ENCODE data around the gene TPRG1L.

The TPRG1L gene

DNA sequence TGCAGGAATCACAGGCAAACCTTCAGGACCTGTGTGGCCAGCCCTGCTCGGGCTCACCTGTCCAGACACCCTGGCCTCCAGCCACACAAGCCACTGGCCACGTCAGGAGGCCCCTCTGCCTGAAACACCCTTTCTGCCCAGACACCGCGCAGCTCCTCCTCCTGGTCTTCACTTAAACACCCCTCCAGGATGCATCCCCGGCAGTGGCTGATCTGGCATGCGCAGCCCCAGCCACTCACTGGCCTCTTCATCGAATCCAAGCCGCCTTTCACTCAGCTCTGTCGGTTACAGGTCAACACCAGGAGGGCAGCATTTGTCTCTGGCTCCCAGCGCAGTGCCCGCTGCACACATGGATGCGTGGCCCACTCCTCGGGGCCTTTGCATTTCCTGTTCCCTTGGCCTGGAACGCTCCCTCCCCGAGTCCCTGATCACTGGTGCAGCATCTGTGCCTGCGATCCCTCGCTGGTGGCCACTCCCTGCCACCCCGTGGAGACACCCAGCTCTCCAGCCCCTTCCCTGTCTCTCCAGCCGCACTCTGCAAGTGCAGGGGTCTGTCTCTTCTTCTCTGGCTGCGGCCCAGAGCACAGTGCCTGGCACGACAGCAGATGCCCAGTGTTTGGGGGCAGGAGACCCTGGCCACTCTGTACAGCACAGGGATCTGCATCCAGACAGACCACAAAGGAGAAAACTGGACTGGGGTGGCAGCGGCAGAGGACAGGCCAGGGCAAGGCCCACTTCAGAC lies 9.4 kb downstream of the TPRG1L start:
- Histone ChIP-seq H3K4me1 (ENCODE audit: control insufficient read depth in 2 of 2, insufficient read depth in 2 of 2, low read length in 2 of 2) (no peaks in the 10 kb centered on the region), H3K27me3 (ENCODE audit: control insufficient read depth in 2 of 2, insufficient read depth in 2 of 2, low read length in 2 of 2) (no peaks in the 10 kb centered on the region), H3K36me3 (ENCODE audit: control insufficient read depth in 2 of 2, insufficient read depth in 2 of 2, low read length in 2 of 2) (peaks cover 59 to 66% of the 10 kb centered on the region in 2 donors), H3K27ac (ENCODE audit: low read depth in 2 of 2, low read length in 2 of 2) (no peak overlapping the region), H3K9me3 (ENCODE audit: control insufficient read depth in 2 of 2, low read length in 2 of 2) (no peaks in the 10 kb centered on the region), H3K9ac (ENCODE audit: low read depth in 1 of 2, low read length in 2 of 2) (no peak overlapping the region), H3K4me3 (ENCODE audit: low read length in 2 of 2) (no peak overlapping the region)

GRCh38 chr1:3636080-3636479 lies 11.3 kb downstream of the TPRG1L start:
- H3K36me3 ChIP-seq (ENCODE audit: control insufficient read depth in 2 of 2, insufficient read depth in 2 of 2, low read length in 2 of 2), result peaks cover 49 to 58% of the 10 kb centered on the region in 2 donors
- no peak overlapping the region for H3K4me3 ChIP-seq (ENCODE audit: low read length in 2 of 2)
- no peaks in the 10 kb centered on the region for H3K4me1 ChIP-seq (ENCODE audit: control insufficient read depth in 2 of 2, insufficient read depth in 2 of 2, low read length in 2 of 2)
- no peak overlapping the region for H3K9ac ChIP-seq (ENCODE audit: low read depth in 1 of 2, low read length in 2 of 2)
- no peaks in the 10 kb centered on the region for H3K27me3 ChIP-seq (ENCODE audit: control insufficient read depth in 2 of 2, insufficient read depth in 2 of 2, low read length in 2 of 2)
- H3K9me3 ChIP-seq (ENCODE audit: control insufficient read depth in 2 of 2, low read length in 2 of 2), result no peaks in the 10 kb centered on the region
- H3K27ac ChIP-seq (ENCODE audit: low read depth in 2 of 2, low read length in 2 of 2), result no peak overlapping the region

GRCh38 chr1:3636531-3636930 lies 11.7 kb downstream of the TPRG1L start:
- peaks cover 47 to 60% of the 10 kb centered on the region in 2 donors for H3K36me3 ChIP-seq (ENCODE audit: control insufficient read depth in 2 of 2, insufficient read depth in 2 of 2, low read length in 2 of 2)
- no peak overlapping the region for H3K27ac ChIP-seq (ENCODE audit: low read depth in 2 of 2, low read length in 2 of 2)
- no peak overlapping the region for H3K4me3 ChIP-seq (ENCODE audit: low read length in 2 of 2)
- H3K9me3 ChIP-seq (ENCODE audit: control insufficient read depth in 2 of 2, low read length in 2 of 2), result no peaks in the 10 kb centered on the region
- no peak overlapping the region for H3K9ac ChIP-seq (ENCODE audit: low read depth in 1 of 2, low read length in 2 of 2)
- no peaks in the 10 kb centered on the region for H3K4me1 ChIP-seq (ENCODE audit: control insufficient read depth in 2 of 2, insufficient read depth in 2 of 2, low read length in 2 of 2)
- H3K27me3 ChIP-seq (ENCODE audit: control insufficient read depth in 2 of 2, insufficient read depth in 2 of 2, low read length in 2 of 2), result no peaks in the 10 kb centered on the region

DNA sequence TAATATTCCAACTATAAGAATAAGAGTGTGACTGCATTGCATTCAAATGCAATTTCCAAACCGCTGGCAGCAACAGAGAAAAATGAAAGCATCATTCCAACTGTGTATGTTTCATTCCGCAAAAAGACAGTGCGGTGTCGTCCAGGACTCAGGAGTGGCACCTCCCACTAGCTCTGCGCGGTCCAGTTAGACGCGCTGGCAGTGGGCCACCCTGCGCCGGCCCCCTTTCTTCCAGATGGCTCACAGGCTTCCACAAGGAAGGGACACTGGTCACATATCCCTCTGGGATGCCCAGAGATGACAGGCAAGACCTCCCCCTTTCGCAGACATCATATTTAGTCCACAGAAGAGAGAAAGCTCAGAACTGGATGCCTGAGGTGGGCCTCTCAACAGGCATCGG lies 13.2 kb downstream of the TPRG1L start:
- Histone ChIP-seq H3K9ac (ENCODE audit: low read depth in 1 of 2, low read length in 2 of 2) (no peak overlapping the region), H3K4me3 (ENCODE audit: low read length in 2 of 2) (no peak overlapping the region), H3K4me1 (ENCODE audit: control insufficient read depth in 2 of 2, insufficient read depth in 2 of 2, low read length in 2 of 2) (no peaks in the 10 kb centered on the region), H3K27ac (ENCODE audit: low read depth in 2 of 2, low read length in 2 of 2) (no peak overlapping the region), H3K36me3 (ENCODE audit: control insufficient read depth in 2 of 2, insufficient read depth in 2 of 2, low read length in 2 of 2) (peaks cover 42 to 56% of the 10 kb centered on the region in 2 donors), H3K27me3 (ENCODE audit: control insufficient read depth in 2 of 2, insufficient read depth in 2 of 2, low read length in 2 of 2) (no peaks in the 10 kb centered on the region), H3K9me3 (ENCODE audit: control insufficient read depth in 2 of 2, low read length in 2 of 2) (no peaks in the 10 kb centered on the region)

DNA sequence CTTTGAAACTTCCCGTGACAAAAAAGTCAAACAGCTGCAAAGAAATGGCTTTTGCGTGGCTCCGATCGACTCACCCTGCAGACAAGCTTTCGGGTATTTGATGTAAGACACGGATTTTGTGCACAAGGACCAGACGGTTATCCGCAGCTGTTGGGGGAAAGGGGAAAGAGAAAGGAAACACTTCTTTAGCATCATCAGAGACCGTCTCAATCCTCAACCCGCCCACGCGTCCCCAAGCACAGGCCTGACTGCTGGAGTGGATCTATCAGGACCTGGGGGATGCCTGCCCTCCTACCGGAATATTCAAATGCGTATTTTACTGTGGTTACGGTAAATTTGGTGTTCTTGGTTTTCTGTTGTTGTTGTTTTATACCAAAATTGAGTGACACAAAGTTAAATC lies 13.9 kb downstream of the TPRG1L start:
- Histone ChIP-seq H3K4me1 (ENCODE audit: control insufficient read depth in 2 of 2, insufficient read depth in 2 of 2, low read length in 2 of 2) (no peaks in the 10 kb centered on the region), H3K4me3 (ENCODE audit: low read length in 2 of 2) (no peak overlapping the region), H3K36me3 (ENCODE audit: control insufficient read depth in 2 of 2, insufficient read depth in 2 of 2, low read length in 2 of 2) (peaks cover 39 to 52% of the 10 kb centered on the region in 2 donors), H3K27ac (ENCODE audit: low read depth in 2 of 2, low read length in 2 of 2) (no peak overlapping the region), H3K9me3 (ENCODE audit: control insufficient read depth in 2 of 2, low read length in 2 of 2) (no peaks in the 10 kb centered on the region), H3K9ac (ENCODE audit: low read depth in 1 of 2, low read length in 2 of 2) (no peak overlapping the region), H3K27me3 (ENCODE audit: control insufficient read depth in 2 of 2, insufficient read depth in 2 of 2, low read length in 2 of 2) (no peaks in the 10 kb centered on the region)

DNA sequence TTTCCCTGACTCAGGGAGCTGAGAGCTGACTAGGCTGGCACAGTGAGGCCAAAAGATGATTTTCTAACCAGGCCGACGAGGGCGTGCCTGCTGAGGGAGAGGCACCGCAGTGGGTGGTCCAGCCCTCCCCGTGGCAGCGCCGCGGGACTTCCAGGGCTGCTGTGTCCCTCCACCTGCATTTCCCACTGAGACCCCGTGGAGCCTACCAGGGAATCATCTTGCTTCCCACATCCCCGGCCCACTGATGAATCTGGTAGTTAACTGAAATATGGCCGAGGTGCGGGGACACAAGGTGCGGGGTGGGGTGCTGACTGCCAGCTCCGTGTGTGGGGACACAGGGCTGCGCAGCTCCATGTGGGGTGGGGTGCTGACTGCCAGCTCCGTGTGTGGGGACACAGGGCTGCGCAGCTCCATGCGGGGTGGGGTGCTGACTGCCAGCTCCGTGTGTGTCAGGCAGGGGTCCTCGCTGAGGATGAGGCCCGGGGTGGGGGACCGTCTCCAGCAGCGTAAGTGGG lies 14.6 kb downstream of the TPRG1L start:
- H3K4me1 ChIP-seq (ENCODE audit: control insufficient read depth in 2 of 2, insufficient read depth in 2 of 2, low read length in 2 of 2), result no peaks in the 10 kb centered on the region
- no peaks in the 10 kb centered on the region for H3K9me3 ChIP-seq (ENCODE audit: control insufficient read depth in 2 of 2, low read length in 2 of 2)
- no peaks in the 10 kb centered on the region for H3K27me3 ChIP-seq (ENCODE audit: control insufficient read depth in 2 of 2, insufficient read depth in 2 of 2, low read length in 2 of 2)
- no peak overlapping the region for H3K4me3 ChIP-seq (ENCODE audit: low read length in 2 of 2)
- peaks cover 32 to 47% of the 10 kb centered on the region in 2 donors for H3K36me3 ChIP-seq (ENCODE audit: control insufficient read depth in 2 of 2, insufficient read depth in 2 of 2, low read length in 2 of 2)
- no peak overlapping the region for H3K9ac ChIP-seq (ENCODE audit: low read depth in 1 of 2, low read length in 2 of 2)
- no peak overlapping the region for H3K27ac ChIP-seq (ENCODE audit: low read depth in 2 of 2, low read length in 2 of 2)

- Histone ChIP-seq H3K4me3 (ENCODE audit: low read length in 2 of 2) (no peak overlapping the region), H3K27me3 (ENCODE audit: control insufficient read depth in 2 of 2, insufficient read depth in 2 of 2, low read length in 2 of 2) (no peaks in the 10 kb centered on the region), H3K4me1 (ENCODE audit: control insufficient read depth in 2 of 2, insufficient read depth in 2 of 2, low read length in 2 of 2) (no peaks in the 10 kb centered on the region), H3K27ac (ENCODE audit: low read depth in 2 of 2, low read length in 2 of 2) (no peak overlapping the region), H3K36me3 (ENCODE audit: control insufficient read depth in 2 of 2, insufficient read depth in 2 of 2, low read length in 2 of 2) (peaks cover 24 to 40% of the 10 kb centered on the region in 2 donors), H3K9ac (ENCODE audit: low read depth in 1 of 2, low read length in 2 of 2) (no peak overlapping the region), H3K9me3 (ENCODE audit: control insufficient read depth in 2 of 2, low read length in 2 of 2) (no peaks in the 10 kb centered on the region)
Observed at GRCh38 chr1:3640121-3640837, 15.5 kb downstream of the TPRG1L start.

DNA sequence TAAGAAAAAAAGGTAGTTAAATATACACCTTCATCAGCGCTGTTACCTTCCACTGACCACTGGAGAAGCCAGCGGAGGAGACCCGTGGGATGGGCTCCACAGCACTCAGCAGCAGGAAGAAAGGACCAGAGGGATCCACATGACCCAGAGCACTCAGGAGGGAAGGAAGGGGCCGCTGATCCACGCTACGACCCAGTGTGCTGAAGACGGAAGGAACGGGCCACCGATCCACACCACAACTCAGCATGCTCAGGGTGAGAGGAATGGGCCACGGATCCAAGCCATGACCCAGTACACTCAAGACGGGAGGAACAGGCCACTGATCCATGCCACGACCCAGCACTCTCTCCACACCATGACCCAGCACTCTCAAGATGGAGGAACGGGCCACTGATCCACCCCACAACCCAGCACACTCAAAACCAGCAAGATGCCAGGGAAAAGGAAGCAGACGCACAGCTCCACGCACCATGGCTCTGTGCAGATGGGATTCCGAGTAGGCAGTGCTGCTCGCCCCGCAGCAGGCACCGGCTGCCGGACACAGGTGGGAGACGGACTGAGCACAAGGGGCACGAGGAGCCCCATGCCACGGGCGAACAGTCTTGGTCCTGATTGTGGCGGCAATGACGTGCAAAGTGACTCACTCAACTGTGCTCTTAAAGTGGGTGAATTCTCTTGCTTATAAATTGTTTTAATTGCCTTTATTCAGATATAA lies 16.4 kb downstream of the TPRG1L start:
- Histone ChIP-seq H3K36me3 (ENCODE audit: control insufficient read depth in 2 of 2, insufficient read depth in 2 of 2, low read length in 2 of 2) (peaks cover 24 to 43% of the 10 kb centered on the region in 2 donors), H3K27ac (ENCODE audit: low read depth in 2 of 2, low read length in 2 of 2) (no peak overlapping the region), H3K9ac (ENCODE audit: low read depth in 1 of 2, low read length in 2 of 2) (no peak overlapping the region), H3K27me3 (ENCODE audit: control insufficient read depth in 2 of 2, insufficient read depth in 2 of 2, low read length in 2 of 2) (no peaks in the 10 kb centered on the region), H3K4me1 (ENCODE audit: control insufficient read depth in 2 of 2, insufficient read depth in 2 of 2, low read length in 2 of 2) (no peaks in the 10 kb centered on the region), H3K9me3 (ENCODE audit: control insufficient read depth in 2 of 2, low read length in 2 of 2) (no peaks in the 10 kb centered on the region), H3K4me3 (ENCODE audit: low read length in 2 of 2) (no peak overlapping the region)

GRCh38 chr1:3641816-3642215 lies 17.0 kb downstream of the TPRG1L start:
- peaks cover 26 to 43% of the 10 kb centered on the region in 2 donors for H3K36me3 ChIP-seq (ENCODE audit: control insufficient read depth in 2 of 2, insufficient read depth in 2 of 2, low read length in 2 of 2)
- no peak overlapping the region for H3K4me3 ChIP-seq (ENCODE audit: low read length in 2 of 2)
- no peaks in the 10 kb centered on the region for H3K9me3 ChIP-seq (ENCODE audit: control insufficient read depth in 2 of 2, low read length in 2 of 2)
- no peaks in the 10 kb centered on the region for H3K27me3 ChIP-seq (ENCODE audit: control insufficient read depth in 2 of 2, insufficient read depth in 2 of 2, low read length in 2 of 2)
- H3K9ac ChIP-seq (ENCODE audit: low read depth in 1 of 2, low read length in 2 of 2), result no peak overlapping the region
- H3K27ac ChIP-seq (ENCODE audit: low read depth in 2 of 2, low read length in 2 of 2), result no peak overlapping the region
- H3K4me1 ChIP-seq (ENCODE audit: control insufficient read depth in 2 of 2, insufficient read depth in 2 of 2, low read length in 2 of 2), result no peaks in the 10 kb centered on the region

Measured in mucosa of rectum (tissue), 2 donors.